Measurements from ENCODE around the gene LYSMD4.
A peak's percentile ranks its signal among the peaks of the same experiment; 100 is the strongest.

LYSMD4 gene

GRCh38 chr15:99729920-99730319 is 3.3 kb downstream of the LYSMD4 start:
- peak; percentile 40 for DNase-seq

DNA sequence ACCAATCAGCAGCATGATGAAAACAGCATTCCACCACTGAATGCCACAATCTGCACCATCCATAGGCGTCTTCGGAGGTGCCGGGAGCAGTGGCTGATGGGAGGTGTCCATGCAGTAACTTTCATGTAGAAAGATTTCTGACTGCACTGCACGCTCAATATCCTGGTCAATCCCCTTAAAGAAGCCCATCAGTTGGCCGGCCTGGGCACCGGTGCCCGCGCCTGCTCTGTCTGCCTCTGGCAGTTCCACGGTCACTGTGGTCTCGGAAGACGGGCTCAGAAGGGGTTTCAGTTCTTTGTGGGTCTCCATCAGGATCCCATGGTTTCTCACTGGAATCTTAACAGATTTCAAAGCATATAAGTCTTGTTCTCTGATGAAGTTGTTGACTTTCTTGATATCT is 3.9 kb downstream of the LYSMD4 start:
- DNase-seq = no peak

- no peak for DNase-seq
Measured at GRCh38 chr15:99728916-99729315, 4.3 kb downstream of the LYSMD4 start.

GRCh38 chr15:99727733-99728132 is 5.5 kb downstream of the LYSMD4 start:
- DNase-seq = no peak

DNA sequence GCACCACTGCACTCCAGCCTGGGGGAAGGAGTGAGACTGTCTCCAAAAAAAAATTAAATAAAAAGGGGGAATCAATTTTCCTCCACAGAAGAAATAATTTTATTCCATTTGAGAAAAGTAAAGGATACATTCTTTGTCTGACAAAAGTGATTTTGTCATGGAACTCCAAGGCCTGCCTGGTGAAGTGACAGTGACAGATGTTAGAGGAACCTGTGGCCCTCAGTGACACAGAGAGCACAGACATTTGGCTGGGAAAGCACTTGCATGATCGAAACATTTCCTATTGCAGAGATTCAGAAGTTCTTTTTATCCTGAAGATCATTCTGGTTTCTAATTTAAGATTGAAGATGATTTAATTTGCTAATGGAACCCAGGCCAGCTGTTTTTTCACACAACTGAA is 5.9 kb downstream of the LYSMD4 start:
- DNase-seq = no peak

- DNase-seq = no peak
Measured at GRCh38 chr15:99726333-99726732, 6.9 kb downstream of the LYSMD4 start.

GRCh38 chr15:99722406-99722805 is 10.8 kb downstream of the LYSMD4 start:
- DNase-seq = no peak

DNA sequence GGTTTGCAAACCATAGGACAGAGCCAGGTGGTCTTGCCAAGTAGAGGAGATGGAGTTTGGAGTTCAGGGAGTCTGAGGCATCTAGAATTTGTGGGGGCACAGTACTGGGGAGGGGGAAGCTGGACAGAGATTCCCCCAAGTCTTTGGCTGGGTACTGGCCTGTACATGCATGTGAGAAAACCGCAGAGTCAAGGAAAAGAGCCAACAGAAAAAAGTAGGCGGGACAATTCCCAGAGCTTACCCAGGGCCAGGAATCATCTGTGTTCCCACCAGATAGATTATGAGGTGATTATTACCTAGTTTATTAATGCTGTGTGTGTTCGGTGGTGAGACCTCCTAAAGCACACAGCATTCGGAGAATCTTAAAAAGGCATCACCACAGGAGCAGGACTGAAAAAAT is 11.3 kb downstream of the LYSMD4 start:
- DNase-seq = no peak

GRCh38 chr15:99721104-99721778 is 12.0 kb downstream of the LYSMD4 start:
- no peak for DNase-seq

DNA sequence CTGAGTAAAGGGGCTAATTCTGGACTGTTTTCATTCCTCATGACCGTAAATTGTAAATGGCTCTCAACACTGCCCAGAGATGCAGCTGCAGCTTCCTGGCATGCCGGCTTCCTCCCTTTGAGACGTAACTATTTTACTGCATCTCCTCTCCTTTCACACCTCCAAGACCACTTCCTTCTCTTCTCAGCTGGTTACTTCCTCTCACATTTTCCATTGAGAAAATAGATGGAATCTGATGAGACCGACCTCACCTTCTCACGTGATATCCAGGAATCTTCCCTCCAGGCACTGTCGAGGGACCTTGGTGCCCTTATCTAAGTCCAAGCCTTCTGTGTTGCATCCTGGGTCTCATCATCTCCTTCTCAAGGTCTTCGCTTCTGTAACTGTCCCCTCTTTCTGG is 12.7 kb downstream of the LYSMD4 start:
- DNase-seq = no peak

DNA sequence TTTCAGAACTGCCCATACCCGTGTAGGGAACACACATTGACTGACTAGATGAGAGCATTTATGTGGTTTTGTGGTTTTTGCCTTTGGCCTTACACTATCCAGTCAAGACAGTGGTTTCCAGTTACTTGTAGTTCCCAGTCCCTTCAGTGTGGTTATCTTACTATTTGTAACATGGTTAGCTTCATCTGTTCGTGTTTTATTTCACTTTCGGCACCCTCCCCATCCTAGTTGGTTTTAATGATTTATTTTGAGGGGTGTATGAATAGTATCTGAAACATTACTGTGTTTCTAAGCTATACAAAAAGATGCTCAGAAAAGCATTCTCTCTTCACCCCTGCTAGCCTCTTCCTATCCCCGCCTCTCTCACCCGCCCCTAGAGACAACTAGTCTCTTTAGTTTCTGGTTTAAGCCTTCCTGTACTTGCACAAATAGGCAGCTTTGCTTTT is 14.1 kb downstream of the LYSMD4 start:
- peak; percentile 87 for DNase-seq

DNA sequence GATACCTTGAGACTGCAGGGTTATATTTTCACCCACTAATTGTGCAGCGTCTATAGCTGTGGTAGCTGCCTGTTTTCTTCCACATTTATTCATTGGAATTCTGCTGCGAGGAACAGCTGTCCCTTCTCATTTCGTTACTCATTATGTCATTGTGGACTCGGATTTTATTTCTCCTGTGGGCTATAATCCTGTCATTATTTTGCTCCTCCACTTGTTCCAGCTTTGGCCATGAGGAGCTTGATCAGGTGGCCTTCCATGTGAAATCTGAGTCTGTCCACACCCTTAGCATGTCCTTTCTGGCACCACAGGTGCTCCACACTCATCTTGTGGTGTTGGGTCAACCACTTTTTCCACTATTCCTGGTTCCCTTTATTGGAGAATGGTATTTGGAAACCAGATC is 14.8 kb downstream of the LYSMD4 start:
- no peak for DNase-seq

GRCh38 chr15:99717161-99718009 is 15.9 kb downstream of the LYSMD4 start:
- peak; percentile 20 for DNase-seq

DNA sequence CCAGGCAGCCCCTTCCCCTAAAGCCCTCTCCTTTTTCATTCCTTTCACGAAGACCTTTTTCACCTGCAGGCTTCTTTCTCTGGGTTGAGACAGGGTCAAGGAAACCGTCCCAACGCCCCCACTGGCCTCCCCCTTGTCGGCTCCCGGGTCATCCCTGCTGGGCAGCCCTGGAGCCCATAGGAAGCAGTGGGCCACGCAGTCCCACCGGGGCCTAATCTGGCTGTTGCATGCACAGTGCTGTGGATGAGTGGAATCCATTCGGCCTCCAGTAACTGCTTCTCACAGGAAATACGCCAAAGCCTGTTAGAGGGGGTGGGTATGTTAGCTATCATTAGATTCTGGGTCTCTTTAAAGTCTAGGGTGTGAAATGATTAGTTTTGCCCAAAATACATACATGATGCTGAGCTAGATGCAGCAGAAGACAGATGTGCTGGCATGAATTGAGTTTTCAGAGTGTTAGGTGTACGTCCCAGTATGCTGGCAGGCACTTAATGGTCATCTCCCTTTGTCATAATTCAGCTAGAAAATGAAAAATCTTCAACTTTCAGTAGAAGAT is 16.6 kb downstream of the LYSMD4 start:
- DNase-seq = no peak

- no peak for DNase-seq
Measured at GRCh38 chr15:99712415-99712814, 20.8 kb downstream of the LYSMD4 start.

DNA sequence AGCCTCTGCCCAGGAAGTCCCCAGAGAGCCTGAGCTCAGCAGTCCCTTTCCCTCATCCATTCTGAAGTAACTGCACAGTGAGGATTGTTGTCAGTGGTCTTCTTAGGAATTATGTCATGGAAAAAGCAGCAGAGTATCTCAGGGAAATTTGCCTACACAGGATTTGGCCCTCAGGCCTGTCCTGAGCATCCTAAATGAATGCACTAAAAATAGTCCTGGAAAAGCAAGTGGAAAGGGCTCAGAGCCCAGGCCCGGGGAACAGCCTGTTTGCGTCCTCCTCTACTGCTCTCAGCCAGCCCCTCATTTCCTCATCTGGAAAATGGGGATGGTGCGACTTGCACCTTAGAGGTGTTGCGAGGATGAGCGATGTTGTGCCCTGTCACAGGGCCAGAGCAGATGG is 21.6 kb downstream of the LYSMD4 start:
- DNase-seq = no peak

DNA sequence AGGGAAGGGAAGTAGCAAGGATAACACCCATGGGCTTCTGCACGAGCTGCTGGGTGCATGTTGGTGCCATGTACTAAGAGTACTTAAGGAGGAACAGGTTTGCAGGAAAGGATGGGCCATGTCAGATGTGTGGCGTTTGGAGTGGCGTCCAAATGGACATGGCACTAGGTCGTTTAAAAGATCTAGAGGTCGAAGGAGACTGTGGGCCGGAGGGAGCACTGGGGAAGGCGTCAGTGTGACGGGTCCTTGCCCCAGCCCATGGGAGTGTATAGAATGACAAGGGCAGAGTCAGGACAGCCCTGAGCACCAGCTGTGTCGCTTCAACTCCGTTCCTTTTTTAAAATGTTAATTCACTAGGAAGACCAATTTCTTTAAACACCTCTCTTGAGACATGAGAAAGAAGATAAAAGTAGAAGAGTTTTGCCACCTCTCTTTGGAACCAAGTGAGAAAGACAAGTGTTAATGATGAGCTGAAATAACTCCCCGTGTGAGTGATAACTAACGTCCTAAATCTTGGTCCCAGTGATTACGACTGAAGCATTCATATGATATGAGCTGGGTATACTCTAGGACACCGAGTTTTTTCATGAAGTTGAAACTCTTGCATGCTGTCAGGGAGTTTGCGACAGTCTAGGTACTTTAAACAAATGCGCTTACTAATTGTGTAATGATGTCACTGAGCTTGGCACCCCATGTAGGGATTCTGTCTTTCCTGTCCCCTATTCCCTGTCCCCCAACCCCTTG is 23.8 kb downstream of the LYSMD4 start:
- DNase-seq = no peak

GRCh38 chr15:99708563-99708962 is 24.7 kb downstream of the LYSMD4 start:
- DNase-seq = peak; percentile 71

DNA sequence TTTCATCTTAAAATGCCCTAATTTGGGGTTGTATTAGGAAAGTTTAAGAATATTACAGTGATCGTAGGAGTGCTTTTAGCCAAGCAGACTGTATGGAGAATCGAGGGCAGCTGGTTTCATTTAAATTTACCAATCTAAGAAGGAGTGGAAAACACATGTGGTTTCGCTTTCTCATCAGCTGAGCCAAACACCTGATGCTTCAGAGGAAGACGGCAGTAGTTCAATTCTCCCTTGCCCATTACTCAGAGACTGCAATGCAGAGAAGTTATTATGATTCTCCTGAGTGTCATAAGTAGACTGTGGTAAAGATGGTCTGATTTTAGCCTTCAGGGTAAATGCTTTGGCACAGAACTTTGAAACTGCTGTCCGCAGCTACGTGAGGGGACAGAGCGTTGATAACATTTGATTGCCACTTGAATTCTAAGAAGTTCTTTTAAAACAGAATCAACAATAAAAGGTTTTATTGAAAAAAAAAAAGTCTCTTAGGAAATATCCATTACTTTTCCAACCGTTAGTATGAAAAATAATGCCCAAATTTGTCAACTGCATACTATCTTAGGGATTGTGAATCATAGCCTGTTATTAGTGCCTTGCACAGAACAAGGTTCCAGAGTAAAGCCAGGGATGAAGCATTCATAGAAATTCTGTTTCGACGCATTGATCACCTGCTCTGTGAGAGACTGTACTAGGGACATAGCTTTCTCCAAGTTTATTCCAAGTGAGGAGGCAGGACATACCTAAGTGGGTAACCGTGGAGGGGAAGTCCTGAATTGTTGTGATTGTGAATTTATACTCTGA is 25.6 kb downstream of the LYSMD4 start:
- peak; percentile 74 for DNase-seq

GRCh38 chr15:99706557-99707303 is 26.5 kb downstream of the LYSMD4 start:
- DNase-seq = no peak

GRCh38 chr15:99704444-99704838 is 28.8 kb downstream of the LYSMD4 start:
- DNase-seq = peak; percentile 88
